ENCODE data around the gene GSTM4.
"Not testable (repeated sequence)": the region's sequence is repeated elsewhere in the genome, so short reads cannot be mapped to it uniquely, and the experiment has no call there.

Gene GSTM4

GRCh38 chr1:109695138-109695537 lies 39.2 kb downstream of the GSTM4 start:
- DNase-seq (ENCODE audit: low spot score); FAIRE-seq: not testable (repeated sequence)

GRCh38 chr1:109697066-109697465 lies 41.2 kb downstream of the GSTM4 start:
- FAIRE-seq (no peak), DNase-seq (ENCODE audit: low spot score) (no peak)

GRCh38 chr1:109697861-109698260 lies 42.0 kb downstream of the GSTM4 start:
- DNase-seq (ENCODE audit: low spot score); FAIRE-seq: not testable (repeated sequence)

GRCh38 chr1:109702940-109703339 lies 47.0 kb downstream of the GSTM4 start:
- FAIRE-seq; DNase-seq (ENCODE audit: low spot score): not testable (repeated sequence)

- FAIRE-seq, result no peak
- no peak for DNase-seq (ENCODE audit: low spot score)
These were observed 48.3 kb downstream of the GSTM4 start for GRCh38 chr1:109704173-109704572.

- no peak for DNase-seq (ENCODE audit: low spot score)
- FAIRE-seq, result no peak
These were observed 49.5 kb downstream of the GSTM4 start for GRCh38 chr1:109705411-109705810.

GRCh38 chr1:109708949-109709348 lies 53.0 kb downstream of the GSTM4 start:
- FAIRE-seq; DNase-seq (ENCODE audit: low spot score): not testable (repeated sequence)

- FAIRE-seq; DNase-seq (ENCODE audit: low spot score): not testable (repeated sequence)
These were observed 53.9 kb downstream of the GSTM4 start for GRCh38 chr1:109709822-109710221.
